ENCODE results near the gene CDCA8.

DNA sequence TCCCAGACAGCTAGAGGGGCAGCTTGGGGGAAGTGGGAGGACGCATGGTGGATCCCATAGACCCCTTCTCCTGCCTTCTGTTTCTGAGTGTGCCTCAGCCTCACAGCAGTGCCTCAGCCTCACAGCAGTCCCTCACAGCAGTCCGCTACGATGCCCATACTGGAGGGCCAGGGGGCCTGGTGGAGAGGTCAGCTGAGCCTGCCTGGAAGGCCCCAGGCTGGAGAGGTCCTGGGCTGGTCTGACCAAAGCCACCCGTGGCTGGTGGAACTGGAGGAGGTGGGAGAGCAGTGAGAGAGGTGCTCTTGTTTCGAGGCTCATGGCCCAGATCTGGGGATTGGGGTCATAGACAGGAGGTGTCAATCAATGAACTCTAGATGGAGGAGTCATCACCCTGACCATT is 41.6 kb upstream of the CDCA8 start:
- TF ChIP-seq, protein P1, sequence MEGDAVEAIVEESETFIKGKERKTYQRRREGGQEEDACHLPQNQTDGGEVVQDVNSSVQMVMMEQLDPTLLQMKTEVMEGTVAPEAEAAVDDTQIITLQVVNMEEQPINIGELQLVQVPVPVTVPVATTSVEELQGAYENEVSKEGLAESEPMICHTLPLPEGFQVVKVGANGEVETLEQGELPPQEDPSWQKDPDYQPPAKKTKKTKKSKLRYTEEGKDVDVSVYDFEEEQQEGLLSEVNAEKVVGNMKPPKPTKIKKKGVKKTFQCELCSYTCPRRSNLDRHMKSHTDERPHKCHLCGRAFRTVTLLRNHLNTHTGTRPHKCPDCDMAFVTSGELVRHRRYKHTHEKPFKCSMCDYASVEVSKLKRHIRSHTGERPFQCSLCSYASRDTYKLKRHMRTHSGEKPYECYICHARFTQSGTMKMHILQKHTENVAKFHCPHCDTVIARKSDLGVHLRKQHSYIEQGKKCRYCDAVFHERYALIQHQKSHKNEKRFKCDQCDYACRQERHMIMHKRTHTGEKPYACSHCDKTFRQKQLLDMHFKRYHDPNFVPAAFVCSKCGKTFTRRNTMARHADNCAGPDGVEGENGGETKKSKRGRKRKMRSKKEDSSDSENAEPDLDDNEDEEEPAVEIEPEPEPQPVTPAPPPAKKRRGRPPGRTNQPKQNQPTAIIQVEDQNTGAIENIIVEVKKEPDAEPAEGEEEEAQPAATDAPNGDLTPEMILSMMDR (optimal IDR thresholded peaks at IDR 0.05 in 1 of 3, IDR thresholded peaks at IDR 0.05 in 1 of 3, conservative IDR thresholded peaks at IDR 0.05 in 1 of 3; ENCODE audit: extremely low read depth in 1 of 3, insufficient read depth in 2 of 3, low read length in 3 of 3): no peak
- TF ChIP-seq EZH2 (IDR thresholded peaks at IDR 0.05; ENCODE audit: low read length): no peak

Data from keratinocyte (primary cell).